HG03196 (cell line): ENCODE data around the gene UBE2V1.
"Not testable (repeated sequence)": the region's sequence is repeated elsewhere in the genome, so short reads cannot be mapped to it uniquely, and the experiment has no call there.

Experiments used
- ATAC-seq: cut with Tn5 transposase; IDR thresholded peaks from one replicate; pipeline ENCODE4 v1.9.1; 2021; ENCODE audit not compliant: unreplicated experiment

The UBE2V1 gene

GRCh38 chr20:50138120-50138478 lies 25.1 kb upstream of the UBE2V1 start:
- no peak for ATAC-seq

GRCh38 chr20:50137702-50138101 lies 24.8 kb upstream of the UBE2V1 start:
- not testable (repeated sequence) for ATAC-seq

GRCh38 chr20:50136822-50137599 lies 24.1 kb upstream of the UBE2V1 start:
- ATAC-seq, result no peak

- not testable (repeated sequence) for ATAC-seq
Measured at GRCh38 chr20:50135157-50135556, 22.2 kb upstream of the UBE2V1 start.

- ATAC-seq, result no peak
Measured at GRCh38 chr20:50133474-50134217, 20.7 kb upstream of the UBE2V1 start.

GRCh38 chr20:50133041-50133440 lies 20.1 kb upstream of the UBE2V1 start:
- no peak for ATAC-seq

- ATAC-seq, result no peak
Measured at GRCh38 chr20:50130995-50131394, 18.0 kb upstream of the UBE2V1 start.

- no peak for ATAC-seq
Measured at GRCh38 chr20:50130356-50130723, 17.4 kb upstream of the UBE2V1 start.

GRCh38 chr20:50129662-50130355 lies 16.9 kb upstream of the UBE2V1 start:
- no peak for ATAC-seq

- no peak for ATAC-seq
Measured at GRCh38 chr20:50128520-50128905, 15.6 kb upstream of the UBE2V1 start.

GRCh38 chr20:50127587-50128519 lies 14.9 kb upstream of the UBE2V1 start:
- no peak for ATAC-seq

GRCh38 chr20:50126662-50127061 lies 13.7 kb upstream of the UBE2V1 start:
- no peak for ATAC-seq

- ATAC-seq, result no peak
Measured at GRCh38 chr20:50125279-50125678, 12.3 kb upstream of the UBE2V1 start.

- ATAC-seq, result no peak
Measured at GRCh38 chr20:50124496-50124895, 11.5 kb upstream of the UBE2V1 start.

- no peak for ATAC-seq
Measured at GRCh38 chr20:50123418-50123817, 10.5 kb upstream of the UBE2V1 start.

- no peak for ATAC-seq
Measured at GRCh38 chr20:50122763-50123162, 9.8 kb upstream of the UBE2V1 start.

- no peak for ATAC-seq
Measured at GRCh38 chr20:50121858-50122271, 8.9 kb upstream of the UBE2V1 start.

- ATAC-seq, result no peak
Measured at GRCh38 chr20:50120935-50121693, 8.2 kb upstream of the UBE2V1 start.

GRCh38 chr20:50118203-50118602 lies 5.3 kb upstream of the UBE2V1 start:
- ATAC-seq, result no peak

GRCh38 chr20:50116368-50116999 lies 3.5 kb upstream of the UBE2V1 start:
- ATAC-seq, result no peak
